Cardiac fibroblast (primary cell): Measurements from ENCODE around the gene SPPL3.

ENCODE experiments used
- DNase-seq, 2 donors: peaks; one replicate each; pipeline versions ENCODE4 v3.0.0 to v3.0.0-alpha.2; 2010; ENCODE audit warnings: low read depth in 2 of 2
- H3K4me3 ChIP-seq, 2 donors: replicated peaks in 1 of 2; 1 replicate in 1 of 2; 2 replicates in 1 of 2; pipeline ENCODE4 v1.5.1; 2011; ENCODE audit warnings: low read depth in 2 of 2, low read length in 2 of 2, mild to moderate bottlenecking in 2 of 2, moderate library complexity in 1 of 2
- CTCF ChIP-seq: IDR thresholded peaks from one replicate; pipeline ENCODE4 v1.5.1; 2011; ENCODE audit warnings: low read depth, mild to moderate bottlenecking, low read length, inconsistent platforms

Gene SPPL3

DNA sequence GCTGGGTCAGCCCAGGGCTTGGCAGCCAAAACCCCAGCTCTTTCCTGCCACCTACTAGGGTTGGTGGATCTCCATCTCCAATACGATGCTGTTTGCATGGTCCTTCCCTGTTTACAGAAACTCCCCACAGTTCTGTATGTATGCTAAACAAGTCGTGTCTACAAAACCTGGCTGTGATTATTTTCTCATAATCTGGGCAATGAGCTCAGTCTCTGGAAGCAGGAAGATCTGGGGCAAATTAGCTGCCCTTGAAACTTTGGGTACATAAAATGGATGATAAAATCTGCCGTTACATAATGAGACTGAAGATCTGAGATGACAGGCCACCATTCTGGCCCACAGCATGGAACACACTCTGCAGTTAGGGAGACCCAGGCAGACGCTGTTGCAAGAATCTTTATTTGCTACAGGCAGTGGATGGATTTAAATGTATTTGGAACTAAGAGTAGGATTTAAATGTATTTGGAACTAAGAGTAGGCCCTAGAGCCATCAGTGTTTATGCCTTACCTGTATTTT is 146.9 kb downstream of the SPPL3 start:
- no peak for TF ChIP-seq CTCF
- DNase-seq = no peak
- H3K4me3 ChIP-seq = no peak overlapping the region

DNA sequence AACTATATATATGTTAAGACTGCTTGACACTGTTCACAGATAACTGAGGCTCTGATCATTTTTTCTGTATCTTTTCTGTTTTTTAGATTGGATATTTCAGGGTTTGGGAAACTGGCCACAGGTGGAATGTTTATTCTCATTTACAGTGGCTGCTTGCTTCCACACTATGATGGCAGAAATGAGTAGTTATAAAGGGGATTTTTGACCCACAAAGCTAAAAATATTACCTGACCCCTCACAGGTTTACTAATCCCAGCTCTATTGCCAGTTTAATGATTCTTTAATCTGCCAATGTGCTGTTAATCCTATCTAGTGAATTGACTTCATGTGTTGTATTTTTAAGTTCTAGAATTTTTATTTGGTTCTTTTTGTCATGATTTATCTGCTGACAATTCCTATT is 148.9 kb downstream of the SPPL3 start:
- no peak for DNase-seq
- no peak for TF ChIP-seq CTCF
- no peak overlapping the region for H3K4me3 ChIP-seq

- no peak overlapping the region for H3K4me3 ChIP-seq
- TF ChIP-seq CTCF = no peak
- DNase-seq = no peak
Measured at GRCh38 chr12:120754792-120755191, 149.4 kb downstream of the SPPL3 start.

GRCh38 chr12:120751389-120751788 is 152.8 kb downstream of the SPPL3 start:
- no peak for DNase-seq
- no peak overlapping the region for H3K4me3 ChIP-seq
- TF ChIP-seq CTCF = no peak

GRCh38 chr12:120750806-120751205 is 153.4 kb downstream of the SPPL3 start:
- DNase-seq = no peak
- no peak for TF ChIP-seq CTCF
- no peak overlapping the region for H3K4me3 ChIP-seq

- no peak overlapping the region for H3K4me3 ChIP-seq
- DNase-seq = no peak
- no peak for TF ChIP-seq CTCF
Measured at GRCh38 chr12:120749256-120749655, 154.9 kb downstream of the SPPL3 start.

- TF ChIP-seq CTCF = no peak
- DNase-seq = no peak
- no peak overlapping the region for H3K4me3 ChIP-seq
Measured at GRCh38 chr12:120748242-120748641, 155.9 kb downstream of the SPPL3 start.
